ENCODE results near the gene TNS2.

The TNS2 gene

GRCh38 chr12:53047221-53048032 is 2.4 kb upstream of the TNS2 start (continued):
- TF ChIP-seq ZNF518A (tag by site-specific recombination; conservative IDR thresholded peaks at IDR 0.05; ENCODE audit: low read depth) (no peak), ZBTB44 (tag by site-specific recombination; IDR thresholded peaks at IDR 0.05) (no peak), ZNF184 (tag by site-specific recombination; IDR thresholded peaks at IDR 0.05) (no peak; the same call in 1 of the 2 replicates), REPIN1 (tag by site-specific recombination; IDR thresholded peaks at IDR 0.05; ENCODE audit: low read depth) (no peak), ZBTB49 (tag by site-specific recombination; IDR thresholded peaks at IDR 0.05; ENCODE audit: low read depth) (no peak), ZNF394 (tag by site-specific recombination; IDR thresholded peaks at IDR 0.05; ENCODE audit: borderline replicate concordance) (no peak), ZBTB48 (tag by site-specific recombination; IDR thresholded peaks at IDR 0.05) (peak; percentile 24; the same call in 1 of the 2 replicates), SP7 (tag by site-specific recombination; IDR thresholded peaks at IDR 0.05) (0 out of 2 replicates have a peak, but pooled peaks have one; percentile 15), ZNF843 (tag by site-specific recombination; IDR thresholded peaks at IDR 0.05) (no peak)

- Histone ChIP-seq H3K36me3 (ENCODE audit: control insufficient read depth in 2 of 2, insufficient read depth in 1 of 2, low read length in 2 of 2) (peaks cover 0 to 7% of the 10 kb centered on the region in 2 experiments; a peak in 1 of 3 replicates), H3K4me3 (ENCODE audit: low read depth, low read length) (no peak overlapping the region), H3K9me3 (ENCODE audit: control insufficient read depth, insufficient read depth, low read depth, low read length) (no peaks in the 10 kb centered on the region), H3K27ac (ENCODE audit: extremely low read depth, low read depth, low read length) (peak overlapping the region; percentile 81), H3K4me1 (ENCODE audit: control insufficient read depth, insufficient read depth, low read length) (peaks cover 35% of the 10 kb centered on the region)
- ChIA-PET CTCF (interaction anchor here (0.6 to 2.4 kb wide), 23 partner anchors 9 to 963 kb away, joined by 3 to 16 read pairs (median 4); partner anchors contain the start of genes EIF4B, ESPL1 and KRT85), POLR2A (interaction anchor here (0.5 to 2.1 kb wide), 9 partner anchors 9 to 1109 kb away, joined by 3 to 11 read pairs (median 4); partner anchors contain the start of genes EIF4B and SPRYD3)
- peak; percentile 99 for TF ChIP-seq PRDM10 (tag by site-specific recombination; IDR thresholded peaks at IDR 0.05)
- TF ChIP-seq ZBTB48 (tag by site-specific recombination; IDR thresholded peaks at IDR 0.05): peak; percentile 23; the same call in 1 of the 2 replicates
- peak; percentile 74 for TF ChIP-seq ZBTB11 (tag by site-specific recombination; conservative IDR thresholded peaks at IDR 0.05; ENCODE audit: low read depth)
- TF ChIP-seq ZNF350 (tag by site-specific recombination; IDR thresholded peaks at IDR 0.05): no peak
- TF ChIP-seq ZNF585B (tag by site-specific recombination; IDR thresholded peaks at IDR 0.05): no peak
Measured at GRCh38 chr12:53048033-53048779, 1.7 kb upstream of the TNS2 start.
